Central memory CD4-positive, alpha-beta T cell (primary cell): ENCODE measurements around the gene HRCT1.
"Not testable (repeated sequence)": the region's sequence is repeated elsewhere in the genome, so short reads cannot be mapped to it uniquely, and the experiment has no call there.

Experiments
- DNase-seq: peaks from one replicate; pipeline ENCODE4 v3.0.0; 2022
- total RNA-seq, 3 experiments: gene quantifications; one replicate each; lab custom pipeline; 2026; lab: John Stamatoyannopoulos, UW

The HRCT1 gene
- total RNA-seq = 0 reads per million in 3 experiments

- DNase-seq = no peak
Observed at GRCh38 chr9:35905912-35906679, at the start of gene HRCT1. HRCT1 (plus strand) TSS chr9:35906202; CDS start chr9:35906288, 86 bp downstream.

DNA sequence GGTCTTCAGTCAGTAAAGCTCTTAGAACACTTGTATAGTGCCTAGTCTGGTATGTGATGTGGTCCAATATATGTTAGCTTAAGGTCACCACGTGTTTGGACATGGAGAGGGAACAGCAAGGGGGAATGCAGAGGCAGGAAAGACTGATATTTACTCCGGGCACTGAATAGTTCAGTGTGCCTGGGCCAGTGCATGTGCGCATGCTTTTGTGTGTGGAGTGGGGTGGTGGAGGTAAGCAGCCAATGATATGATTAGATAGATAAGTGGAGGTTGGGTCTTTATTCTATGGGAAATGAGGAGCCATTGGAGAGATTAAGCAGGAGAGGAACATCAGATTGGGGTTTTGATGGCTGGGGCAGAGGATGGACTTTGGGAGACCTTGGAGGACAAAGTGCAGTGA, 49.8 kb upstream of the HRCT1 start:
- no peak for DNase-seq

GRCh38 chr9:35856882-35857281, 49.1 kb upstream of the HRCT1 start:
- no peak for DNase-seq

- no peak for DNase-seq
Observed at GRCh38 chr9:35858458-35858857, 47.5 kb upstream of the HRCT1 start.

GRCh38 chr9:35859310-35859989, 46.6 kb upstream of the HRCT1 start:
- DNase-seq = no peak

GRCh38 chr9:35859990-35860339, 46.0 kb upstream of the HRCT1 start:
- no peak for DNase-seq

DNA sequence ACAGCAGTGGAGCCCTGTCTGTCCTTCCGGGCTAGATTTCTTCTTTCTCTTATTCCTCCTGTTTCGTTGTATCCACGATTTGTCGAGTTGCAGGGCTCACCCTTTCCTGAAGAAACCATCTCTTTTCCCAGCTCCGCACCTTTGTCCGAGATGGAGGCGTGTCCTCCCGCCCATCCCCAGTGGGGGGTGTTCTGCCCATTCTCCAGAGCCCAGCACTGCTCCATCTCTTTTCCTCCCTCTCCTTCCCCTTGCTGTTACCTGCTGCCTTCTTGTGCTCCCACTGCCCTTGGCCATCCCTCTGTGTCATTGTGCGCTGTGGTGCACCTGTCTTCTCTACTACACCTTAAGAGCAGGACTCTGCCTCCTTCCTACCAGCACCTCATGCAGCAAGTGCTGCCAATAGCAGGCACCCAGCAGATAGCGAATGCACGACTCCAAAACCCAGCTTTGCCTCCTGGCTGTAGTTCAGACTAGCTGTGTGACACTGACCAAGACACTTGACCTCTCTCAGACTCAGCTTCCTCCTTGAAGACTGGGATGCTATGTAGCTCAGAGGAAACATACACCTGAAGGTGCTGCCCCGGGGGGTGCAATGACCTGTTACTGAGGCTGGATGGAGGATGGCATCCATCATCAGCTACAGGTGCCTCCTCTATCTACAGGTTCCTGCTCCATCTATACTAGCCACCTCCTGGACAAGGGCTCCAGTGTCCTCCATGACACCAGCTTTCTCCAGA, 44.7 kb upstream of the HRCT1 start:
- DNase-seq = no peak

GRCh38 chr9:35862328-35862727, 43.7 kb upstream of the HRCT1 start:
- no peak for DNase-seq

GRCh38 chr9:35863583-35863982, 42.4 kb upstream of the HRCT1 start:
- DNase-seq = no peak

GRCh38 chr9:35864695-35865255, 41.2 kb upstream of the HRCT1 start:
- DNase-seq = no peak

- DNase-seq = no peak
Observed at GRCh38 chr9:35867538-35867937, 38.5 kb upstream of the HRCT1 start.

- DNase-seq = no peak
Observed at GRCh38 chr9:35868933-35869332, 37.1 kb upstream of the HRCT1 start.

- DNase-seq = no peak
Observed at GRCh38 chr9:35869621-35870216, 36.3 kb upstream of the HRCT1 start.

- DNase-seq = no peak
Observed at GRCh38 chr9:35870351-35870923, 35.6 kb upstream of the HRCT1 start, which contains the start of gene OR13J1. OR13J1 (minus strand) TSS chr9:35870401; CDS start chr9:35870401, 0 bp downstream.

DNA sequence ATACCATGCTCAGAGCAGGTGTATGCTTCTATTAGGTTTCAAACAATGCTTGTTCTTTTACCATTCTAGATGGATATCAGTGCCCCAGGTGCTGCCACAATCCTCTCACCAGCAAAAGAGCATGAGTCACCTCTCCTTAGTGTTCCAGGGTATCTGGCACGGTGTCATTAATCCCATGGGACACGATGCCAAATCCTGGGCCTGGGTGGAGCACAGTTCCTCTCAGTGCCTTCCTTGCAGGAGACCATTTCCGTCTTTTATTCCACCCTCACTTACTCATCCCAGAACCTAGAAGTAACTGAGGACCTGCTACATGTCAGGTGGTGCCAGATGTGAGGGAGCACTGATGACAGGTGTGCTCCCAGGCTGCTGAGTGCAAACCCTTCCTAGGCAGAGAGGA, 34.5 kb upstream of the HRCT1 start:
- DNase-seq = no peak

- no peak for DNase-seq
Observed at GRCh38 chr9:35872505-35872904, 33.5 kb upstream of the HRCT1 start.

DNA sequence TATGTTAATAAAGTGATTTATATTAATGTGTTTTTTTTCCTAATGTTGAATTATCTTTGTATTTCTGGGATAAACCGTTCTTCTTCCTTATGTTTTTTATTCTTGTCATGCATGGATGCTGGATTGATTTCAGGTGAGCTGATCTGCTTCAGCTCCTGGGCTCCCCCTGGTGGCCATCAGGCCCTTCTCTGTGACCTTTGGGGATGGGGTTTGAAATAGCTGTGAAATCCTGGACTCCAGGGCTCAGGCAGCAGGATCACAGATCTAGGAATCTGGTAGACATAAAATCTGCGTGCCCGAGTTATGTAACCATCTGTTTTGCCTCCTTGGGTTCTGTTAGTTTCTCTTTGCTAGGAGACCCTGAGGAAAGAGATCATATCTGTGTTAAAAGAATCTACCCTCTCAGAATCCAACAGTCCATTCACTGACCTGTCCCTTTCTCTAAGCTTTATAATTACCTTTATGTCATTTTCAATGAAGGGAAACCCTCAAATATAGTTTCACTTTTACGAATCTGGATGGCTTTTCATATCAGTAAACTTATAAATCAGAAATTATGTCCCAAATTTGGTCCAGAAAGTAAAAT, 23.6 kb upstream of the HRCT1 start:
- peak; percentile 71 for DNase-seq

DNA sequence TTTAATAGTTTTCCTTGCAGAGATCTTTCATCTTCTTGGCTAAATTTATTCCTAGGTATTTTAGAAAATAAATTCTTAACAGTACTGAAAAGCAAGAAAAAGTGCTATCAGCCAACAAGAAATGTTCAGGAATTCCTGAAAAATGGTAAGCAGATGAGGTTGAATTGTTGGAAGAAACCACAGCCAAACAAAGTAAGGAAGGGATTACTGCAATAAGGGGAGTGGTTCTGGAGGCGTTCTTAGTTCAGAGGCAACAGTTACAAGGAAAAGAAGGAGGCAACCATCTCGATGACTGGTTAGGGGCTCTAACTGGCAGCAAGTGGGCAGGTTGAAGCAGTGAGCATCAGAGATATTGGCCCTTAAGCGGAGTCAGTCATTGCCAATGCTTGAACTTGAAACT, 23.0 kb upstream of the HRCT1 start:
- no peak for DNase-seq

DNA sequence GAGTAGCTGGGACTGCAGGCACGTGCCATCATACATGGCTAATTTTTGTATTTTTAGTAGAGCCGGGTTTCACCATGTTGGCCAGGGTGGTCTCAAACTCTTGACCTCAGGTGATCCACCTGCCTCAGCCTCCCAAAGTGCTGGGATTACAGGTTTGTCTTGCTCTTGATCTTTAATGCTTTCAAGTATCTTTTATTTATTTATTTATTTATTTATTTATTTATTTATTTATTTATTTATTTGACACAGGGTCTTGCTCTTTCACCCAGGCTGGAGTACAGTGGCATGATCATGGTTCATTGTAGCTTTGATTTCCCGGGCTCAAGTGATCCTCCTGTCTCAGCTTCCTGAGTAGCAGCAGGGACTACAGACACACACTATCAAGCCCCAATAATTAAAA, 21.1 kb upstream of the HRCT1 start:
- DNase-seq = not testable (repeated sequence)

- DNase-seq = no peak
Observed at GRCh38 chr9:35891646-35892045, 14.4 kb upstream of the HRCT1 start.

GRCh38 chr9:35892051-35892450, 14.0 kb upstream of the HRCT1 start:
- DNase-seq = no peak

- DNase-seq = no peak
Observed at GRCh38 chr9:35896570-35896969, 9.4 kb upstream of the HRCT1 start.
